Measurements from ENCODE around the gene ERVFRD-1.

- no peak for TF ChIP-seq CTCF (IDR thresholded peaks at IDR 0.05)
- TF ChIP-seq POLR2AphosphoS5 (IDR thresholded peaks at IDR 0.05): no peak
Measured at GRCh38 chr6:11066505-11067347, 44.8 kb downstream of the ERVFRD-1 start.
